HG03378 (cell line): ENCODE measurements around the gene DRC3.

Experiments
- ATAC-seq: cut with Tn5 transposase; IDR thresholded peaks from one replicate; pipeline ENCODE4 v1.9.1; 2021; ENCODE audit warnings: mild to moderate bottlenecking, moderate library complexity; ENCODE audit not compliant: unreplicated experiment

DRC3 gene

GRCh38 chr17:17965152-17965721, 7.4 kb upstream of the DRC3 start:
- no peak for ATAC-seq

GRCh38 chr17:17966399-17966798, 6.3 kb upstream of the DRC3 start:
- ATAC-seq: no peak

- ATAC-seq: no peak
These were observed 1.8 kb upstream of the DRC3 start for GRCh38 chr17:17970699-17971430.

- ATAC-seq: no peak
These were observed 1.1 kb upstream of the DRC3 start for GRCh38 chr17:17971431-17972125.

GRCh38 chr17:17972952-17973254, 241 bp downstream of the DRC3 start:
- ATAC-seq: no peak

GRCh38 chr17:17975436-17975835, 2.8 kb downstream of the DRC3 start:
- ATAC-seq: no peak

- no peak for ATAC-seq
These were observed 4.4 kb downstream of the DRC3 start for GRCh38 chr17:17976931-17977570.

- no peak for ATAC-seq
These were observed 6.1 kb downstream of the DRC3 start for GRCh38 chr17:17978481-17979424.

GRCh38 chr17:17979778-17980177, 7.1 kb downstream of the DRC3 start:
- ATAC-seq: no peak

- ATAC-seq: no peak
These were observed 8.7 kb downstream of the DRC3 start for GRCh38 chr17:17981330-17981729.

GRCh38 chr17:17982801-17983200, 10.1 kb downstream of the DRC3 start:
- no peak for ATAC-seq

- ATAC-seq: no peak
These were observed 10.7 kb downstream of the DRC3 start for GRCh38 chr17:17983376-17983775.

- ATAC-seq: no peak
These were observed 11.1 kb downstream of the DRC3 start for GRCh38 chr17:17983776-17984175.

GRCh38 chr17:17985153-17985552, 12.5 kb downstream of the DRC3 start:
- ATAC-seq: no peak

- ATAC-seq: no peak
These were observed 12.9 kb downstream of the DRC3 start for GRCh38 chr17:17985555-17985954.

GRCh38 chr17:17987187-17987896, 14.7 kb downstream of the DRC3 start:
- ATAC-seq: no peak

- ATAC-seq: no peak
These were observed 15.2 kb downstream of the DRC3 start for GRCh38 chr17:17987901-17988300.

- ATAC-seq: no peak
These were observed 15.8 kb downstream of the DRC3 start for GRCh38 chr17:17988427-17988945.

- ATAC-seq: no peak
These were observed 16.4 kb downstream of the DRC3 start for GRCh38 chr17:17989081-17989480.

- ATAC-seq: no peak
These were observed 17.0 kb downstream of the DRC3 start for GRCh38 chr17:17989618-17990017.
